ENCODE measurements around the gene CCDC88C.
"Not testable (repeated sequence)": the region's sequence is repeated elsewhere in the genome, so short reads cannot be mapped to it uniquely, and the experiment has no call there.

CCDC88C gene

GRCh38 chr14:91263329-91263728 lies 154.3 kb downstream of the CCDC88C start:
- no peak for DNase-seq

GRCh38 chr14:91261986-91262549 lies 155.6 kb downstream of the CCDC88C start:
- no peak for DNase-seq

- no peak for DNase-seq
These were observed 156.5 kb downstream of the CCDC88C start for GRCh38 chr14:91261115-91261514.

GRCh38 chr14:91258876-91259275 lies 158.7 kb downstream of the CCDC88C start:
- DNase-seq, result no peak

- DNase-seq, result no peak
These were observed 159.5 kb downstream of the CCDC88C start for GRCh38 chr14:91258011-91258618.

- no peak for DNase-seq
These were observed 160.2 kb downstream of the CCDC88C start for GRCh38 chr14:91257328-91258010.

GRCh38 chr14:91256661-91257060 lies 161.0 kb downstream of the CCDC88C start:
- no peak for DNase-seq

- no peak for DNase-seq
These were observed 162.5 kb downstream of the CCDC88C start for GRCh38 chr14:91255026-91255695.

- no peak for DNase-seq
These were observed 163.2 kb downstream of the CCDC88C start for GRCh38 chr14:91254461-91254860.

- DNase-seq, result no peak
These were observed 163.8 kb downstream of the CCDC88C start for GRCh38 chr14:91253795-91254323.

GRCh38 chr14:91252871-91253794 lies 164.5 kb downstream of the CCDC88C start:
- DNase-seq, result peak; percentile 57

GRCh38 chr14:91250912-91251311 lies 166.7 kb downstream of the CCDC88C start:
- no peak for DNase-seq

- no peak for DNase-seq
These were observed 167.6 kb downstream of the CCDC88C start for GRCh38 chr14:91249841-91250616.

- peak; percentile 64 for DNase-seq
These were observed 171.4 kb downstream of the CCDC88C start for GRCh38 chr14:91246051-91246852.

- not testable (repeated sequence) for DNase-seq
These were observed 172.0 kb downstream of the CCDC88C start for GRCh38 chr14:91245616-91246015.

- DNase-seq, result peak; percentile 51
These were observed 172.6 kb downstream of the CCDC88C start for GRCh38 chr14:91245029-91245428.

GRCh38 chr14:91244501-91244901 lies 173.1 kb downstream of the CCDC88C start, which contains the start of gene GPR68:
TSS of gene GPR68 (minus strand) at chr14:91244704. CDS start at chr14:91235050, 9,654 bp downstream.
- no peak for DNase-seq

- DNase-seq, result no peak
These were observed 174.5 kb downstream of the CCDC88C start for GRCh38 chr14:91243074-91243471.

- DNase-seq, result no peak
These were observed 175.0 kb downstream of the CCDC88C start for GRCh38 chr14:91242635-91243034.

- DNase-seq, result no peak
These were observed 175.8 kb downstream of the CCDC88C start for GRCh38 chr14:91241863-91242262.

GRCh38 chr14:91238661-91239060 lies 179.0 kb downstream of the CCDC88C start:
- no peak for DNase-seq

Measured in activated naive CD4-positive, alpha-beta T cell treated with anti-CD3 and anti-CD28 coated beads, Interleukin-2, amount 50 U/mL, for 16 hours (primary cell).